Measurements from ENCODE around the gene SP6. TPM values are rescaled to one million over a fixed set of nuclear protein-coding genes. Genes with fewer than 3 reads are reported as not detected.

SP6 gene
- 5.2 and 7.1 TPM in 2 replicates for total RNA-seq

DNA sequence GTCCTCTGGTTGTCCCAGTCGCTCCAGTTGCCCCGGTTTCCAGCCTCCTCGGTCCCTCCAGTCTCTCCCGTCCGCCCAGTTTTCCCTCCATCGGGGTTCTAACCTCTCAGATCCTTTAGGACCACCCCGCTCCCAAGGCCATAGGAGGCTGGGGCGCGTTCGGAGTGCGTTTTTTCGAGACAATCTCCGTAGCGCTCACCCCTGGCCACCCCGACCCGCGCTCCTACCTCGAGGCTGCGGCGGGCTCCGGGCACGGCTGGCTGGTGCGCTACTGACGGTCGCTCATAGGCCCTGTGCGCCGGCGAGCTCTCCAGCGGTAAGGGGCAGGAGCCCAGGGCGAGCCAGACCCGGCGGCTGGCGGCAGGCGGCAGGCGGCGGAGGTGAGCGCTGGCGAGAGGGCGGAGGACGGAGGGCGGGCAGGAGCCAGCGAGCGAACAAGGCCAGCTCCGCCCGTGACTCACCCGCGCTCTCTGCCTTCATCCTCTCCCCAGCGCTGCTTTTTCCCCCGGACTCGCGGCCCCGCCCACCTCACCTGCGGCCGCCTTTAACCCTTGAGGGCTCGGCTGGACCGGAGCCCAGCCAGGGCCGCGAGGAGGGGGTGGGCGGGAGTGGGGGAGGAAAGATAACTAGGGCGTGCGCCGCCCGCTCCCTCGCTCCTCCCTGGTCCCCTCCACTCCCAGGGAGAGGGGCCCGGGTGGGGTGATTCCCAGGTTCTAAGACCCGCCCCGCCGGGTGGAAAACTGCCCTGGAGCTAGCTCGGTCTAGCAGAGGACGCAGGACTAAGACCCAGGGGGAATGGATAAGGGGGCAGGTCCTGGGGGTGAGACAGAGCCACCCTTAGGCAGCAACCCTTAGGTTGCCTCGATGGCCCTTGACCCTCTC is at the start of gene SP6:
Gene SP6, minus strand, starts transcription at position 472 of the 882 bp plus-strand sequence. CDS start 2,734 bp downstream, outside the sequence.

DNA sequence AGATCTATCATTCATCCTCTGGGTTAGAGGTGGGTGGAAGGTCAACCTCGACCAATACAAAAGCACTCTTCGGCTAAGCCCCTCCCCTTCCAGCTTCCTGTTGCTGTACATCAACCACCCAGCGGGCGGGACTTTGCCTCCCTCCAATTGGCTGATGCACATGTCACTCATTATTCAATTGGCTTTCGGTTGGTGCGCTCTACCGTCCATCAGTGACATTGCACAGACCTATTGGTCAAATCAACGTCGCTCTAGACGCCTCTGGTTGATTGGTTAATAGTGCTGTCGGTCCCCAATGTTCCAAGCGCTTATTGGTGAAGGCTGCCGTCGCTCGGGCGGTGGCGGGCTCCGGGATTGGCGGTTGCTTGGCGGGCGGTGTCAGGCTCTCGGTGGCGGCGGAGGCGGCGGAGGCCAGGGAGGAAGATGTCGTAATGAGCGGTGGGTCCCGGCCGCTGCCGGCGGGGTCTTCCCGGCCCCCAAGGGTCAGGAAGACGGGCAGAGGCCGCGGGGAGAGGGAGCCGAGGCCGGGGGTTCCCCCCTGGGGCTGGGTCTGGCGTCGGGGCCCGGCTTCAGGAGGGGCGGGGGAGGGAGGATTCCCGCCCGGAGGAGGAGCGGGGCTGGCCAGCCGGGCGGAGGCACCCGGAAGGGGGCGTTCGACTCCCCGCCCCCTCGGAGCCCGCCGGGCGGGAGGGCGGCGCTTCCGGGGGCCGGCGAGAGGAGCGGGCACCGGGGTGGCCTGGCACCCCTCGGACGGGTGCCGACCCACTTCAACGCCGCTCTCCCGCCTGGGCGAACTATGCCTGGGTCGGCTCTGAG is 45.1 kb upstream of the SP6 start, which contains the start of gene SP2:
Gene SP2, plus strand, starts transcription at position 381 of the 816 bp plus-strand sequence. Its CDS starts 51 bp downstream, at position 432.

DNA sequence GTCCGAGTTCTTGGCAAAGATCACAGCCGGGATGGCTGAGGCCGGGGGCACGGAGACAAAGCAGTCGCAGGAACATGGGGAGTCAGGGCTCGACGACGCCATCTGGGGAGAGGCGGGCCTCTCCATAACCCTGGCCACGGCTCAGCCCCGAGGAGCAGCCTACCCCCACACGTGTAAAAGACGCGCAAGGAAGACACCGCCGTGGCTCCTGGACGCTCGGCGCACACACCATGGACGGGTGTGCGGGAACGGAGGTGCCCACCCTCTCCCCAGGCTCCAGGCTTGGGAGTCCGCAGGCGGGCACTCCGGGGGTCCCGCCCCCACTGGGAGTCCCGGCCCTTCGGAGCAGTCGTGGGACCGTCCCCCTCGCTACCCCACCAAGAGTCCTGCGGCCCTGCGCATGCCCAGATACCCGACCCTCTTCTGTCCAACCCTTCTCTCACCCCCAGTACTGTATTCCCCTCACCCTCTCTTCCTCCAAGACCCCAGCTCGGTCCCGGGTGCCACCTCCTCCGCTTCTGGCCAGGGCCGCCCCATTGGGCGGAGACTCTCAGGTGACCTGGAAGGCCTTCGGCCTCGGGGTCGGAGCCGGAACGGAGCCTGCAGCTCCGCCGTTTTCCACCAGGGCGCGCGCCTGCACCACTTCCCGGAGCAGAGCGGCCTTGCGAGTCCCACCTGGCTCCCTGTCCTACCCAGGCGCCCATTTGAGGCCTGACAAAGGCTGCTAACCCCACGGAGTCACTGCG is 10.0 kb downstream of the SP6 start, which contains the start of gene SCRN2:
Gene SCRN2, minus strand, starts transcription at position 532 of the 746 bp plus-strand sequence. Its CDS starts 430 bp downstream, at position 102.

DNA sequence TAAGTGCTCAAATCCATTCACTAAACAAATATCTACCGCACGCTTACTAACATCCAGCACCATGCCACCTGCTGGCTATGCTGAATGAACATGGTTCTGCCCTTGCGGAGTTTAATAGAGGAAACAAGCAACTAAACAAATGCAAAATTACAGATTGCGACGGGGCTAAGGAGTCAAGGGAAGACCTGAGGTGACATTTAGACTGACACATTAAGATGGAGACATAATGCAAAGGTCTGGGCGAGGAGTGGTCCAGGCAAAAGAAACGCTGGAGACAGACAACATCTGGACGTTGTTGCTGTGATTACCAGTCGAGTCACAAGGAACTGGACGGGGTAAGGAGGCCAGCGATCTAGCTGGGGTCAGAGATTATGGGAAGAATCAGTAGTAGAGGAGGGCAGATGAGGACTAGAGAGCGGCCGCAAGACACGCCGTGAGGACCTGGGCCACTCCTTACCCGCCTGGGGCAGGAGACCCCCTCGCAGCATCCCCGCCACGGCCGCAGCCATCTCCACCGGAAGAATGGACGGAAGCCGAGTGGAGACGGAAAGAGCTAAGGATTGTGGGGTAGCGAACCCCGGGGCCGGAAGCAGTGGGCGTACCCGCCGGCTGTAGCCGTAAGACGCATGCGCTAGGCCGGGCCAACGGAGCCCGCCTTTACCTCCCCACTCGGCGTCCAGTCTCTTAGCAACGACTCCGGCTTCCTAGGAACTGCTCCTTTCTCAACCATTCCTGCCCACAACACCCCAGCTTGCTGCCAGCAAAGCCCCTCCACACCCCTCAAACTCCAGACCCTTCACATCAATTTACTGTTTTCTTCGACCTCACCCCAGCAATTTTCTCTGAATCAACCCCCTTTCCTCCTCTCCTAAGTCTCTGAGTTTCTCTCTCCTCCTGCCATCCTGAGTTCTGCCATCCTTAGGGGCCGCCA is 19.7 kb downstream of the SP6 start, which contains the start of the genes LRRC46 and MRPL10:
Gene LRRC46, plus strand, starts transcription at position 668 of the 931 bp plus-strand sequence. CDS start 320 bp downstream, outside the sequence.
Gene MRPL10, minus strand, starts transcription at position 539 of the 931 bp plus-strand sequence. Its CDS starts 30 bp downstream, at position 509.

DNA sequence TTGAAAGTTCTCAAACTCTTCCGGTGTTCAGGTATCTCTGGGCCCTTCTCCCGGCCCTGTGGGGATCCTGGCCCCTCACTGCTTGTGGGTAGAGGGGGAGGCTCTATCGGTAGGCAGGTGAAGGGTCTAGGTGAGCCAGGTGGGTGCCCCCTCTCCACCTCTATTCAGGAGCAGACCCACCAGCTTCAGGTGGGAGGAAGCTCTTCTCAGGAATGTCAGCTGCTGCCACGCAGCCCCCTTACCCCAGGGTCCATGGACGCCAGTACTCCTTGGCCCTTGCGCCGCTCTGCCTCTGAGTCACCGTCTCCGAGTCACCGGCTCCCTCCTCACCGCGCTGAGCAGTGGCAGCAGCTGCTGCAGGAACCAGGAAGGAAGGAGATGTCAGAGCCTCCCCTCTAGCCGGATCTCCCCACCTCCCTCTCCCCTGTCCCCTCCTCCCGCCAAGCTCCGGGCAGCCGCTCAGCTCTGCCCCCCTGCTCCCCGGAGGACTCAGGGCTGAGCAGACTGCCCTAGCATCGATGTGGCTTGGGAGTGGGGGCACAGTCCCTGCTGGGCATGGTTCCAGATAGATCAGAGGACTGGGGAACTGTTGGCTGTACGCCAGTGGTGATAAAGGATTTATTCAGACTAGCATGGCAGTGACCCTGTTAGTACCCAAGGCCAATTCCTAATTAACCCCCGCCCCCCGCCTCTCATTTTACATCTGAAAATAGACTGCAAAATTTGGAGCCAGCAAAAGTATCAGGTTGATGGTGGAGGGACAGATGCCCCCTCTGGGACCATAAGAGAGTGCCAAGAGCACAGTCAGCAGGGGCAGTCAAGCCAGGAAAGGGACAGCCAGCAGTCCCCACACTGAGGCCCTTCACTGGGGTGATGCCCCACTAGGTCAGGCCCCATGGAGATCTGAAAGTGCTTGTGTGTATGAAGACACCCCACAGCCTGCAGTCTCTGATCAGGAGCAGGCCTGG is 29.3 kb downstream of the SP6 start, which contains the start of gene OSBPL7:
Gene OSBPL7, minus strand, starts transcription at position 371 of the 968 bp plus-strand sequence. CDS start 1,516 bp downstream, outside the sequence.

Other genes with a start within 250 kb of the SP6 start
- gene KPNB1, start 201.2 kb downstream of the SP6 start, total RNA-seq = 220 and 276 TPM in 2 replicates
- gene TBKBP1, start 157.0 kb downstream of the SP6 start, total RNA-seq = 6.3 and 7.1 TPM in 2 replicates
- gene TBX21, start 117.9 kb downstream of the SP6 start, total RNA-seq = not detected in 2 replicates
- 5.6 and 5.8 TPM in 2 replicates for gene OSBPL7, start 29.4 kb downstream of the SP6 start, total RNA-seq
- 40.1 and 47.5 TPM in 2 replicates for gene MRPL10, start 19.6 kb downstream of the SP6 start, total RNA-seq
- gene LRRC46, start 19.5 kb downstream of the SP6 start, total RNA-seq = 0.21 TPM in 1 of 2 replicates, not detected in the other
- 25.4 and 36.1 TPM in 2 replicates for gene SCRN2, start 9.9 kb downstream of the SP6 start, total RNA-seq
- gene SP2, start 45.1 kb upstream of the SP6 start, total RNA-seq = 3.1 and 10.2 TPM in 2 replicates
- 73.8 and 94.8 TPM in 2 replicates for gene PNPO, start 90.4 kb upstream of the SP6 start, total RNA-seq
- gene PRR15L, start 106.7 kb upstream of the SP6 start, total RNA-seq = 8.0 and 10.8 TPM in 2 replicates
- 55.5 and 91.8 TPM in 2 replicates for gene CDK5RAP3, start 120.0 kb upstream of the SP6 start, total RNA-seq
- 3.1 and 4.4 TPM in 2 replicates for gene COPZ2, start 186.6 kb upstream of the SP6 start, total RNA-seq
- gene NFE2L1, start 197.2 kb upstream of the SP6 start, total RNA-seq = 61.2 and 84.7 TPM in 2 replicates

Data from airway epithelial cell (primary cell).